Effector memory CD8-positive, alpha-beta T cell (primary cell): ENCODE results near the gene ABCG5.

Experiments
- ATAC-seq: fragments of 150-1000 bp; cut with Tn5 transposase; replicated peaks from 2 replicates; pipeline ENCODE4 v1.10.0; 2021; ENCODE audit warnings: mild to moderate bottlenecking, moderate library complexity
- DNase-seq, 3 experiments: peaks; one replicate each; pipeline ENCODE4 v3.0.0; 2021
- H3K27ac Mint-ChIP-seq, 2 donors: one replicate each; pipeline ENCODE4 v1.8.0; 2022; ENCODE audit warnings: mild to moderate bottlenecking in 2 of 2, mixed read lengths in 2 of 2, moderate library complexity in 2 of 2
- H3K27me3 Mint-ChIP-seq, 2 donors: one replicate each; pipeline ENCODE4 v1.8.0; 2022; ENCODE audit warnings: mixed read lengths in 2 of 2
- H3K36me3 Mint-ChIP-seq: one replicate; pipeline ENCODE4 v1.8.0; 2022; ENCODE audit warnings: mild to moderate bottlenecking, moderate library complexity, mixed read lengths; ENCODE audit not compliant: insufficient read depth
- H3K4me1 Mint-ChIP-seq, 2 donors: one replicate each; pipeline ENCODE4 v1.8.0; 2022; ENCODE audit warnings: low read depth in 2 of 2, mixed read lengths in 2 of 2
- H3K4me3 Mint-ChIP-seq, 2 donors: one replicate each; pipeline ENCODE4 v1.8.0; 2022; ENCODE audit warnings: mild to moderate bottlenecking in 2 of 2, mixed read lengths in 2 of 2, moderate library complexity in 2 of 2
- H3K9me3 Mint-ChIP-seq, 2 donors: one replicate each; pipeline ENCODE4 v1.8.0; 2022; ENCODE audit warnings: mixed read lengths in 2 of 2

The ABCG5 gene

GRCh38 chr2:43812006-43812405, 26.6 kb downstream of the ABCG5 start:
- H3K4me3 Mint-ChIP-seq: no peak overlapping the region
- peaks cover 0 to 8% of the 10 kb centered on the region in 2 donors for H3K27me3 Mint-ChIP-seq
- no peaks in the 10 kb centered on the region for H3K9me3 Mint-ChIP-seq
- no peak for ATAC-seq
- no peaks in the 10 kb centered on the region for H3K36me3 Mint-ChIP-seq
- H3K4me1 Mint-ChIP-seq: no peaks in the 10 kb centered on the region
- no peak for DNase-seq
- no peak overlapping the region for H3K27ac Mint-ChIP-seq

- Mint-ChIP-seq H3K4me1 (no peaks in the 10 kb centered on the region), H3K36me3 (no peaks in the 10 kb centered on the region), H3K27me3 (peaks cover 0 to 3% of the 10 kb centered on the region in 2 donors), H3K4me3 (no peak overlapping the region), H3K27ac (no peak overlapping the region), H3K9me3 (no peaks in the 10 kb centered on the region)
- ATAC-seq: no peak
- no peak for DNase-seq
Measured at GRCh38 chr2:43810888-43811287, 27.8 kb downstream of the ABCG5 start.

DNA sequence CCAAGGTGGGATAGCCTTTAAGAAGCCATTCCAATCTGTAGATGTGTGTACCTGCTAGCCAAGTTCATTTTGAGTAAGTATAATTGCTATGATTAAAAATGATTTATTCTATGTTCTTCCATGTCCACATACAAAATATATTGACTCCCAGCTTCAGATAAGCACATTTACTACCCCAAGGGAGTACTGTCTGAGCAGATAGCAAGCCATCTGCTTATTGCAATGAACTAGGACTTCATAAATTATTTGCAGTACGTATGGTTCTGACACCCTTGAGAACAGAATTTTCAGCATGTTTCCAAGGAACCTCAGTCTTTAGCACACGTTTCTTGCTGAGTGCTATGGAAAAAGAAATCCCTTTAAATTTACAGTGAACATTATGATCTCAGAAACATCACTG, 28.2 kb downstream of the ABCG5 start:
- no peak overlapping the region for H3K4me3 Mint-ChIP-seq
- no peak overlapping the region for H3K27ac Mint-ChIP-seq
- H3K9me3 Mint-ChIP-seq: no peaks in the 10 kb centered on the region
- no peaks in the 10 kb centered on the region for H3K36me3 Mint-ChIP-seq
- ATAC-seq: no peak
- DNase-seq: no peak
- no peaks in the 10 kb centered on the region for H3K4me1 Mint-ChIP-seq
- no peaks in the 10 kb centered on the region for H3K27me3 Mint-ChIP-seq

GRCh38 chr2:43806719-43807031, 32.0 kb downstream of the ABCG5 start:
- Mint-ChIP-seq H3K36me3 (peaks cover 3% of the 10 kb centered on the region), H3K27me3 (no peaks in the 10 kb centered on the region), H3K4me3 (no peak overlapping the region), H3K4me1 (no peaks in the 10 kb centered on the region), H3K27ac (no peak overlapping the region), H3K9me3 (no peaks in the 10 kb centered on the region)
- ATAC-seq (no peak), DNase-seq (no peak)

- no peaks in the 10 kb centered on the region for H3K27me3 Mint-ChIP-seq
Measured at GRCh38 chr2:43803113-43803512, 35.5 kb downstream of the ABCG5 start.

DNA sequence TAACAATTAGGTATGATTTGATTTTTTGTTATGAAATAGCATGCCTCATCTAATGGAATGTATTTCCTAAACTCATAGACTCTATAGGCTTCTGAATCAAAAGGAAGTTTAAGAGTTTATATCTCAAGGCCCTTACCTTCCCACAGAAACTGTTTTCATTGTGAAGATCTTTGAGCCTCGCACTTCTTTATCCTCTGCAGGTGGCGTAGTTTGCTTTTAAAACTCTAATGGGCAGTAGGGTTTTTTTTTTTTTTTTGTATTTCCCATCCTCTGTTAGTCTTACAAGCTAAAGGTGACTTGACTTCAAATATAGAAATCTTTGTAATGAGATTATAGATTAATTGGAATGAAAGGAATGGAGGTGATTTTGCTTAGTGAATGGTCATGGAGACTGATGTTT, 36.5 kb downstream of the ABCG5 start:
- no peak for DNase-seq
- no peaks in the 10 kb centered on the region for H3K27me3 Mint-ChIP-seq
- no peak overlapping the region for H3K4me3 Mint-ChIP-seq
- no peaks in the 10 kb centered on the region for H3K9me3 Mint-ChIP-seq
- no peak for ATAC-seq
- H3K27ac Mint-ChIP-seq: no peak overlapping the region
- no peaks in the 10 kb centered on the region for H3K4me1 Mint-ChIP-seq
- peaks cover 3% of the 10 kb centered on the region for H3K36me3 Mint-ChIP-seq

More at GRCh38 chr2:43803113-43803512, 35.5 kb downstream of the ABCG5 start:
- Mint-ChIP-seq H3K9me3 (no peaks in the 10 kb centered on the region), H3K36me3 (peaks cover 3% of the 10 kb centered on the region), H3K4me1 (no peaks in the 10 kb centered on the region), H3K27ac (no peak overlapping the region), H3K4me3 (no peak overlapping the region)
- ATAC-seq (no peak), DNase-seq (no peak)

DNA sequence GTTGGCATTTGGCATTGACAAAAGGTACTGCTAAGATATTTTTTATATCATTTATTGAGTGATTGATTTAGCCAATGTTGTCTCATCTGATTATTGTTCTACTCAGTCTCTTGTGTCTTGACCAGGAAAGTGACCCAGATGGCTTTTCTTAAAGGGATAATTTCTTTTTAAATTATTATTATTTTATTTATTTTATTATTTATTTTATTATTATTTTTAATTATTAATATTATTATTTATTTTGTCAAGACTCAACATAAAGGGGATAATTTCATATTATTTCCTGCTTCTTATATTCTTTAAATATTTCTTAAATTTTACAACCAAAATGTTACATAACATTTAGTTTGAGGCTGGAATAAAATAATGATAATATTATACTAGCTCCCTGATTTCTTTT, 37.7 kb downstream of the ABCG5 start:
- Mint-ChIP-seq H3K4me3 (no peak overlapping the region), H3K9me3 (no peaks in the 10 kb centered on the region), H3K4me1 (no peaks in the 10 kb centered on the region), H3K27me3 (no peaks in the 10 kb centered on the region), H3K36me3 (peaks cover 3% of the 10 kb centered on the region), H3K27ac (no peak overlapping the region)
- DNase-seq (no peak), ATAC-seq (no peak)

- Mint-ChIP-seq H3K36me3 (peaks cover 8% of the 10 kb centered on the region), H3K27ac (no peak overlapping the region), H3K9me3 (no peaks in the 10 kb centered on the region), H3K27me3 (no peaks in the 10 kb centered on the region), H3K4me3 (no peak overlapping the region), H3K4me1 (no peaks in the 10 kb centered on the region)
- DNase-seq: no peak
- no peak for ATAC-seq
Measured at GRCh38 chr2:43798300-43798699, 40.3 kb downstream of the ABCG5 start.

DNA sequence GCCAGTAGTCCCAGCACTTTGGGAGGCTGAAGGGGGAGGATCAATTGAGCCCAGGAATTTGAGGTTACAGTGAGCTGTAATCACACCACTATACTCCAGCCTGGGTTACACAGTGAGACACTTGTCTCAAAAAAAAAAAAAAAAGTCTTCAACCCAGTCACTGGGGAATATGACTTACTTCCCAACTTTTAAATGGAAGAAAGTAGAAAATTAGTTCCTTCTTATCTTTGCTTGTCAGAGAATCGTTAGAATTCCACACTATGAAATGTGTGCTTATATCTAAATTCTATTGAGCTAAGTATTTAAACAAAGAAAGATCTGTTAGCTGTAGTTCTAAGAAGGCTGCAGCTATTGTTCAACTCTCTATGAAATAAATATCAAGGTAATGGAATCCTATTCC, 42.4 kb downstream of the ABCG5 start:
- no peaks in the 10 kb centered on the region for H3K4me1 Mint-ChIP-seq
- H3K27me3 Mint-ChIP-seq: no peaks in the 10 kb centered on the region
- H3K36me3 Mint-ChIP-seq: peaks cover 6% of the 10 kb centered on the region

DNA sequence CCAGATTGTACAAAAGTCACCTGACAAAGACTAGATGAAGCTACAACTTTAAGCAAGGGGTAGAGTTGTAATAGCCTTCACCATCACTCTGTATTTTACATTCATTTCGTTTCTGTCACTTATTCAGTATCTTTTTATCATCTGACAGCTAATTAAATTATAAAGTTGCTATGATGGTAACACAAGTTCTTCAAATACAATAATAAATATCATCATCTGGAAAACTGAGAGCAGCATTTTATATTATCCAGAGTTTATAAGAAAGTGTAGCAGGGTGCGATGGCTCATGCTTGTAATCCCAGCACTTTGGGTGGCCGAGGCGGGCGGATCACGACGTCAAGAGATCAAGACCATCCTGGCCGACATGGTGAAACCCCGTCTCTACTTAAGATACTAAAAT, 43.7 kb downstream of the ABCG5 start:
- Mint-ChIP-seq H3K36me3 (peaks cover 6% of the 10 kb centered on the region), H3K27ac (no peak overlapping the region), H3K4me3 (no peak overlapping the region), H3K4me1 (no peaks in the 10 kb centered on the region), H3K27me3 (no peaks in the 10 kb centered on the region), H3K9me3 (no peaks in the 10 kb centered on the region)
- DNase-seq (no peak), ATAC-seq (no peak)

More for the DNA sequence above, 42.4 kb downstream of the ABCG5 start:
- DNase-seq: no peak
- ATAC-seq: no peak
- no peaks in the 10 kb centered on the region for H3K9me3 Mint-ChIP-seq
- H3K27ac Mint-ChIP-seq: no peak overlapping the region
- H3K4me3 Mint-ChIP-seq: no peak overlapping the region

GRCh38 chr2:43792653-43793052, 46.0 kb downstream of the ABCG5 start:
- no peak for ATAC-seq
- H3K27ac Mint-ChIP-seq: no peak overlapping the region

DNA sequence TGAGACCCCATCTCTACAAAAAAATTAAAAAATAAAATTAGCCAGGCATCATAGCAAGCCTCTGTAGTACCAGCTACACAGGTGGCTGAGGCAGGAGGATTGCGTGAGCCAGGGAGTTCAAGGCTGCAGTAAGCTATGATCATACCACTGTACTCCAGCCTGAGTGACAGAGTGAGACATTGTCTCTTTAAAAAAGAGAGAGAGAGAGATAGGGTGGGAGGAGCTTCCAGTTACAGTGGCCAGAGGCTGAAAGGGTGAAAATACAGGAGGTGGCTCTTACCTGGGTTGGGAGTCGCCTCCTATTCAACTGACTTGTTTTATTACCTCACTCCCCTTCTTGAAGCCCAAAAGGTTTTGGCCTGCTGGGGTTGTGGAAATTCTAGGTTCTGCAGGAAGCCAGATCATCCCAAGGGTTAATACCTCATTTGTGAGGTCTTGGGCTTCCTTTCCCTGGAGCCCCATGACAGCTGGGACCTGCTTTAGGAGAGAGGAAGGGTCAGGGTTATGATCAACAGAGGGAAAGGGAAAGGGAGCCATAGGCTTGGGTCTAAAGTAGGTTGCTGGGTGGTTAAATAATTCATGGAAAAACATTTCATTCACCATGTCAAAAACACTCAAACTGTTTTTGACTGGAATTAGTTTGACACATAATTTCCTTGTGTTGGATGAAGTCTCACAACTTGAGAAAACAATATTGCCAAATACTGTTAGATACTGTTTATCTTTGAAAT, 47.4 kb downstream of the ABCG5 start:
- Mint-ChIP-seq H3K27me3 (no peaks in the 10 kb centered on the region), H3K36me3 (peaks cover 6% of the 10 kb centered on the region), H3K4me3 (no peak overlapping the region), H3K27ac (no peak overlapping the region), H3K4me1 (no peaks in the 10 kb centered on the region), H3K9me3 (no peaks in the 10 kb centered on the region)
- DNase-seq: no peak
- ATAC-seq: no peak

More at GRCh38 chr2:43792653-43793052, 46.0 kb downstream of the ABCG5 start:
- Mint-ChIP-seq H3K4me1 (no peaks in the 10 kb centered on the region), H3K27me3 (no peaks in the 10 kb centered on the region), H3K36me3 (peaks cover 6% of the 10 kb centered on the region), H3K9me3 (no peaks in the 10 kb centered on the region), H3K4me3 (no peak overlapping the region)
- no peak for DNase-seq

- Mint-ChIP-seq H3K36me3 (peaks cover 3% of the 10 kb centered on the region), H3K27ac (no peak overlapping the region)
Measured at GRCh38 chr2:43790147-43790546, 48.5 kb downstream of the ABCG5 start.

GRCh38 chr2:43788646-43789045, 50.0 kb downstream of the ABCG5 start:
- ATAC-seq: no peak
- DNase-seq: no peak
- no peaks in the 10 kb centered on the region for H3K9me3 Mint-ChIP-seq
- H3K36me3 Mint-ChIP-seq: no peaks in the 10 kb centered on the region
- H3K4me3 Mint-ChIP-seq: no peak overlapping the region
- no peaks in the 10 kb centered on the region for H3K27me3 Mint-ChIP-seq
- H3K4me1 Mint-ChIP-seq: no peaks in the 10 kb centered on the region
- no peak overlapping the region for H3K27ac Mint-ChIP-seq

More at GRCh38 chr2:43790147-43790546, 48.5 kb downstream of the ABCG5 start:
- no peak for DNase-seq
- Mint-ChIP-seq H3K27me3 (no peaks in the 10 kb centered on the region), H3K4me3 (no peak overlapping the region), H3K4me1 (no peaks in the 10 kb centered on the region), H3K9me3 (no peaks in the 10 kb centered on the region)
- no peak for ATAC-seq

DNA sequence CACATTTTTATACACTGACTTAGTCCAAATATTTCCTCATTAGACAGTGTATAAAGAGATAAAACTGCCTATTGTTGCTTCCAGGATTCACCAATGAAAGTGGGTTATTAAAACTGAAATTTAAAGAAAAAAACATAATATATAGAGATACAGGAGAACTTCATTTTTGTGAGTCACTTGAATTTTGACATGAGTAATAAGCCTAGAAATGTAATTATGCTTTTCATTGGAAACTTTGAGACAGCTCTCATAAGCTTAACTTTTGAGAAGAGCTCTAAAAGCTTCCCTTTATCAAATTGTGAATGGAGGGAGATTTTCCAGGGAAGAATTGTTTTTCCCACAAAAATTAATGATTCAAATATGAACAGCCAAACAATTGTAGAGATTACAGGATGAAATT, 50.7 kb downstream of the ABCG5 start:
- H3K36me3 Mint-ChIP-seq: no peaks in the 10 kb centered on the region
- no peak for ATAC-seq
- DNase-seq: no peak
- no peaks in the 10 kb centered on the region for H3K27me3 Mint-ChIP-seq
- no peaks in the 10 kb centered on the region for H3K4me1 Mint-ChIP-seq
- H3K27ac Mint-ChIP-seq: no peak overlapping the region
- no peak overlapping the region for H3K4me3 Mint-ChIP-seq
- no peaks in the 10 kb centered on the region for H3K9me3 Mint-ChIP-seq
